BLaER1 (cell line): ENCODE data around the gene TOMM40.
"Not testable (repeated sequence)": the region's sequence is repeated elsewhere in the genome, so short reads cannot be mapped to it uniquely, and the experiment has no call there.

ENCODE experiments used
- H3K27ac ChIP-seq: shearing (Covaris generic); formaldehyde crosslinking; 2 replicates; pipeline ENCODE4 v1.8.1; 2022
- H3K27me3 ChIP-seq: shearing (Covaris generic); formaldehyde crosslinking; 2 replicates; pipeline ENCODE4 v1.8.1; 2022
- H3K36me3 ChIP-seq: shearing (Covaris generic); formaldehyde crosslinking; 2 replicates; pipeline ENCODE4 v1.8.1; 2022
- H3K4me1 ChIP-seq: shearing (Covaris generic); formaldehyde crosslinking; 2 replicates; pipeline ENCODE4 v1.8.1; 2022
- H3K4me2 ChIP-seq: shearing (Covaris generic); formaldehyde crosslinking; 2 replicates; pipeline ENCODE4 v1.8.1; 2022
- H3K4me3 ChIP-seq: shearing (Covaris generic); formaldehyde crosslinking; 2 replicates; pipeline ENCODE4 v1.8.1; 2022
- H3K9ac ChIP-seq: shearing (Covaris generic); formaldehyde crosslinking; 2 replicates; pipeline ENCODE4 v1.8.1; 2022
- H3K9me3 ChIP-seq: shearing (Covaris generic); formaldehyde crosslinking; 2 replicates; pipeline ENCODE4 v1.8.1; 2022
- H4K20me1 ChIP-seq: shearing (Covaris generic); formaldehyde crosslinking; 2 replicates; pipeline ENCODE4 v1.8.1; 2022
- Cebpa-rat ChIP-seq: shearing (Covaris generic); IDR thresholded peaks from 2 replicates; pipeline ENCODE4 v1.8.1; 2022

TOMM40 gene

GRCh38 chr19:44882063-44882462 is 9.0 kb upstream of the TOMM40 start:
- no peaks in the 10 kb centered on the region for H3K27me3 ChIP-seq
- no peak for TF ChIP-seq Cebpa-rat
- H3K36me3 ChIP-seq, result peaks cover 79% of the 10 kb centered on the region
- H4K20me1 ChIP-seq, result 0 out of 2 replicates have a peak, but pooled peaks cover under 1% of the 10 kb centered on the region
- peaks cover 20% of the 10 kb centered on the region for H3K4me1 ChIP-seq
- H3K4me3 ChIP-seq, result no peak overlapping the region
- H3K9me3 ChIP-seq, result no peaks in the 10 kb centered on the region
- H3K4me2 ChIP-seq, result no peak overlapping the region
- H3K9ac ChIP-seq, result no peak overlapping the region
- H3K27ac ChIP-seq, result no peak overlapping the region

- H3K4me1 ChIP-seq, result peaks cover 13% of the 10 kb centered on the region
- H3K36me3 ChIP-seq, result peaks cover 79% of the 10 kb centered on the region
- H3K9ac ChIP-seq, H3K4me2 ChIP-seq, H3K4me3 ChIP-seq, H4K20me1 ChIP-seq, H3K27me3 ChIP-seq, H3K9me3 ChIP-seq, H3K27ac ChIP-seq: not testable (repeated sequence)
These were observed 8.2 kb upstream of the TOMM40 start for GRCh38 chr19:44882619-44883397.

- Histone ChIP-seq H3K9me3 (no peaks in the 10 kb centered on the region), H3K9ac (no peak overlapping the region), H4K20me1 (no peaks in the 10 kb centered on the region), H3K27me3 (no peaks in the 10 kb centered on the region), H3K27ac (no peak overlapping the region), H3K4me1 (peaks cover 9% of the 10 kb centered on the region), H3K4me2 (no peak overlapping the region), H3K36me3 (peaks cover 79% of the 10 kb centered on the region), H3K4me3 (no peak overlapping the region)
- no peak for TF ChIP-seq Cebpa-rat
These were observed 7.1 kb upstream of the TOMM40 start for GRCh38 chr19:44883922-44884321.

GRCh38 chr19:44884566-44884965 is 6.5 kb upstream of the TOMM40 start:
- no peaks in the 10 kb centered on the region for H3K27me3 ChIP-seq
- H3K9ac ChIP-seq, result no peak overlapping the region

GRCh38 chr19:44886141-44886540 is 4.9 kb upstream of the TOMM40 start:
- Histone ChIP-seq H3K4me3 (no peak overlapping the region), H3K4me2 (no peak overlapping the region), H3K27me3 (no peaks in the 10 kb centered on the region), H3K27ac (no peak overlapping the region), H3K9ac (no peak overlapping the region), H3K4me1 (peaks cover 9% of the 10 kb centered on the region), H4K20me1 (peaks cover under 1% of the 10 kb centered on the region; the same call in 1 of the 2 replicates), H3K36me3 (peaks cover 73% of the 10 kb centered on the region), H3K9me3 (no peaks in the 10 kb centered on the region)
- TF ChIP-seq Cebpa-rat, result no peak

More at GRCh38 chr19:44884566-44884965, 6.5 kb upstream of the TOMM40 start:
- Histone ChIP-seq H3K4me2 (no peak overlapping the region), H3K9me3 (no peaks in the 10 kb centered on the region), H3K27ac (no peak overlapping the region), H3K36me3 (peaks cover 76% of the 10 kb centered on the region), H4K20me1 (no peaks in the 10 kb centered on the region), H3K4me1 (peaks cover 7% of the 10 kb centered on the region), H3K4me3 (no peak overlapping the region)
- no peak for TF ChIP-seq Cebpa-rat

GRCh38 chr19:44887648-44888047 is 3.4 kb upstream of the TOMM40 start:
- H3K27me3 ChIP-seq, result no peaks in the 10 kb centered on the region
- peaks cover 15% of the 10 kb centered on the region; the same call in 1 of the 2 replicates for H4K20me1 ChIP-seq
- H3K36me3 ChIP-seq, result peaks cover 66% of the 10 kb centered on the region
- no peak for TF ChIP-seq Cebpa-rat
- H3K4me2 ChIP-seq, result no peak overlapping the region
- no peaks in the 10 kb centered on the region for H3K9me3 ChIP-seq
- no peak overlapping the region for H3K4me3 ChIP-seq
- H3K4me1 ChIP-seq, result peaks cover 18% of the 10 kb centered on the region
- H3K9ac ChIP-seq, result no peak overlapping the region
- H3K27ac ChIP-seq, result no peak overlapping the region

GRCh38 chr19:44888335-44888734 is 2.7 kb upstream of the TOMM40 start:
- H3K9ac ChIP-seq, H3K4me2 ChIP-seq, H3K27me3 ChIP-seq, H3K4me3 ChIP-seq, H3K27ac ChIP-seq, H3K9me3 ChIP-seq: not testable (repeated sequence)
- peaks cover 23% of the 10 kb centered on the region for H3K4me1 ChIP-seq
- peaks cover 22% of the 10 kb centered on the region; the same call in 1 of the 2 replicates for H4K20me1 ChIP-seq
- H3K36me3 ChIP-seq, result peaks cover 66% of the 10 kb centered on the region

GRCh38 chr19:44889830-44890365 is 1.2 kb upstream of the TOMM40 start:
- Histone ChIP-seq H3K9me3 (no peaks in the 10 kb centered on the region), H3K4me1 (peaks cover 23% of the 10 kb centered on the region), H3K36me3 (peaks cover 70% of the 10 kb centered on the region), H3K27me3 (no peaks in the 10 kb centered on the region), H3K27ac (peak overlapping the region; percentile 79), H3K4me2 (peak overlapping the region; percentile 65), H3K9ac (peak overlapping the region; percentile 71; the same call in 1 of the 2 replicates), H4K20me1 (peaks cover 31% of the 10 kb centered on the region), H3K4me3 (peak overlapping the region; percentile 61)
- TF ChIP-seq Cebpa-rat, result no peak

- Histone ChIP-seq H3K4me3 (peak overlapping the region; percentile 61), H3K9me3 (no peaks in the 10 kb centered on the region), H3K27ac (peak overlapping the region; percentile 79), H3K4me2 (peak overlapping the region; percentile 65), H3K27me3 (no peaks in the 10 kb centered on the region), H3K4me1 (peaks cover 23% of the 10 kb centered on the region), H3K9ac (peak overlapping the region; percentile 71), H4K20me1 (peaks cover 37% of the 10 kb centered on the region), H3K36me3 (peaks cover 71% of the 10 kb centered on the region)
- TF ChIP-seq Cebpa-rat, result no peak
These were observed 563 bp upstream of the TOMM40 start for GRCh38 chr19:44890366-44891015.

GRCh38 chr19:44892932-44893331 is 1.9 kb downstream of the TOMM40 start:
- Histone ChIP-seq H3K27ac (no peak overlapping the region), H3K9ac (peak overlapping the region; percentile 95; the same call in 1 of the 2 replicates), H3K4me3 (no peak overlapping the region), H3K27me3 (no peaks in the 10 kb centered on the region), H4K20me1 (peaks cover 61% of the 10 kb centered on the region), H3K9me3 (no peaks in the 10 kb centered on the region), H3K36me3 (peaks cover 71% of the 10 kb centered on the region), H3K4me1 (peaks cover 23% of the 10 kb centered on the region), H3K4me2 (peak overlapping the region; percentile 93)
- TF ChIP-seq Cebpa-rat, result no peak
